Activated CD4-positive, alpha-beta memory T cell treated with anti-CD3 and anti-CD28 coated beads, Interleukin-2, amount 10 ng/mL, durations not matched to agents 7 days and 5 days (primary cell): Measurements from ENCODE around the gene THBS3. TPM values are rescaled to one million over a fixed set of nuclear protein-coding genes. Genes with fewer than 3 reads are reported as not detected.

Source experiments
- CTCF ChIA-PET: fragments of 350-600 bp; sonication (Branson Sonifier 250); formaldehyde crosslinking; loops from one replicate; lab custom pipeline; 2021; ENCODE audit warnings: antibody characterized with exemption, inconsistent platforms; lab: Charles Lee
- POLR2A ChIA-PET: fragments of 350-600 bp; sonication (Branson Sonifier 250); formaldehyde crosslinking; loops from one replicate; lab custom pipeline; 2021; ENCODE audit warnings: antibody characterized with exemption; lab: Charles Lee
- DNase-seq: peaks from one replicate; pipeline ENCODE4 v3.0.0-alpha.2; 2020
- H3K27ac Mint-ChIP-seq: one replicate; pipeline ENCODE4 v1.8.0; 2021; ENCODE audit warnings: mild to moderate bottlenecking, mixed read lengths
- H3K27me3 Mint-ChIP-seq: one replicate; pipeline ENCODE4 v1.8.0; 2021; ENCODE audit warnings: mixed read lengths
- H3K36me3 Mint-ChIP-seq: one replicate; pipeline ENCODE4 v1.8.0; 2021; ENCODE audit warnings: low read depth, mixed read lengths
- H3K4me1 Mint-ChIP-seq: one replicate; pipeline ENCODE4 v1.8.0; 2021; ENCODE audit warnings: mixed read lengths
- H3K4me3 Mint-ChIP-seq: one replicate; pipeline ENCODE4 v1.8.0; 2021; ENCODE audit warnings: mild to moderate bottlenecking, mixed read lengths
- H3K9me3 Mint-ChIP-seq: one replicate; pipeline ENCODE4 v1.8.0; 2021; ENCODE audit warnings: mixed read lengths
- total RNA-seq, 2 experiments: library from RNA; stranded (reverse); gene quantifications; one replicate each; pipeline ENCODE4 v1.2.3, GENCODE V29; 2021

The THBS3 gene
- 10 to 100 TPM; 30.7 to 32.3 TPM for total RNA-seq

DNA sequence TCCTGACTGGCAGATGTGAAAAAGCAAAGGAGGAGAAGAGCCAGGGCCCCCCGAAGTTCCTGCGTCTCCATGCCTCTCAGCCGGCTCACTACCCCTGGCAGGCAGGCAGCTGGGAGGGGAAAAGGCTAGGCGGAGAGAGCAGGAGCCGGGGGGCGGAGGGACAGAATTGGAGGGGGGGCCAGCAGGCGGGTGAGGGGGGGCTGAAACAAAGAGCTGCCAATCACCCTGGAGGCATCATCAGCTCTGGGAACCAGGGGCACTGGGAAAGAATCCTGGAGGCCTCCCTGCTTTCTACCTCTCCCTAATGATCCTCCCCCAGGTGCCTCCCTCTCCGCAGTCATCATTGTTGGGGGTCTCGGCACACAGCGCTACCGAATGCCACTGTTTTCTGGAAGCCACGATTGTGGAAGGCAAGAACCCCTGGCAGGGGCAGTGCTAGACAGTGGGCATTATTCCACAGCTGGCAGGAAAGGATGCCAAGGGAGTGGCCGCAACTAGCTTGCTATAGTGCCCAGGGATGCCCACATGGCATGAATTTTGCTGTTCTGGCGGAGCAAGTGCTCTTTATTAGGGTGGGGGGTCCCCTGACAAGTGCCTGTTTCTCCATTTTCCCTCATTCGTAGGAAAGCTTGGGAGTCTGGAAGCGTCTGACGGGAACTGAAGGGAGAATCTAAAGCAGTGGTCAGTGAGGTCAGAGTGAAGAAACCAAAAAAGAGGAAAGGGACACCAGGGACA, at the start of gene THBS3:
THBS3 (minus strand) TSS at position 92 of the 735 bp plus-strand sequence; CDS start at position 71, 21 bp downstream.
- Mint-ChIP-seq H3K4me3 (peak within 1 kb of the TSS; percentile 85), H3K9me3 (no peaks in the 10 kb centered on the region), H3K36me3 (peaks cover 12% of the 10 kb centered on the region), H3K4me1 (peaks cover 40% of the 10 kb centered on the region), H3K27me3 (no peaks in the 10 kb centered on the region), H3K27ac (peak within 1 kb of the TSS; percentile 80)
- no peak for DNase-seq
- CTCF ChIA-PET = interaction anchor here (0.9 to 5.1 kb wide), 12 partner anchors 11 to 116 kb away, joined by 3 to 58 read pairs (median 10); partner anchors contain the start of genes KRTCAP2, RUSC1 and SCAMP3
- POLR2A ChIA-PET = interaction anchor here (0.6 to 4.8 kb wide), 11 partner anchors 11 to 1074 kb away, joined by 3 to 87 read pairs (median 15); partner anchors contain the start of genes KRTCAP2, SMG5 and TRIM46

DNA sequence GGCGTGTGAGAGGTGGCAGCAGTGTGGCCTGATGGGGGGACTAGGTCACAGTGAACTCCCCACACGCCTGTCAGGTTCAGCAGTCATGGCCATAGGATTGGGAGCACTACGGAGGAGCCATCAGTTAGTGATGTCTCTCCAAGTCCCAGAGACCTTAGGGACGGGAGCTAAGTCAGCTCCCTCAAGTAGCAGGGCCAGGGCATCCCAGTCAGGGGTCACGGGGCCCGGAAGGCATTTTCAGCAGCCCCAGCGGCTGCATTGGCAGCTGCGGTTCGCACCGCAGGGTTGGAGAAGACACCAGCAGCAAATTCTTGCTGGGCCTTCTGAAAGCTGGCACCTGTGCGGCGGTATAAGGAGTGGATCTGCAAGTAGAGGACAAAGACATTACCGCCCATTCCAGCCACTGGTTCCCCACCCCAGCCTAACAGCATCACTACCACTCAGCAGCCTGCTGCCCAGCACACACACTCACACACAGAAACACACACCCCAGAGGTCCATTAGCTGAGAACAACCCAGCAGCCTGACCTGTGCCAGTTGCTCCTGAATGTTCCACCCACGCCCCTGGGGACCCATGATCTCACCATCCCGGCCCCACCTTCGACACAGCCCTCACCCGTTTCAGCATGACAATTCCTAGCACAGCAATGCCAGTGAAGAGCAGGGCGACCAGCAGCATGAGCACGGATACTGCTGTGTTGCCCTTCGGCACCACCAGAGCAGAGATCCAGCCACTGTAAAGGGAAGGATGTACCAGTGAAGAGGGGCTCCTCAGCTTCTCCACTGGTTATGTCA, 48.6 kb upstream of the THBS3 start:
- peak overlapping the region; percentile 72 for H3K4me3 Mint-ChIP-seq
- H3K27ac Mint-ChIP-seq = peak overlapping the region; percentile 17
- peaks cover 35% of the 10 kb centered on the region for H3K36me3 Mint-ChIP-seq
- no peak for DNase-seq
- no peaks in the 10 kb centered on the region for H3K27me3 Mint-ChIP-seq
- POLR2A ChIA-PET = interaction anchor here (1.0 to 2.2 kb wide), 5 partner anchors 12 to 67 kb away, joined by 3 to 11 read pairs (median 3); no protein-coding TSS in a partner anchor
- no peaks in the 10 kb centered on the region for H3K9me3 Mint-ChIP-seq
- H3K4me1 Mint-ChIP-seq = peaks cover 47% of the 10 kb centered on the region
- CTCF ChIA-PET = interaction anchor here (1.5 to 1.6 kb wide), 2 partner anchors 10 to 83 kb away, joined by 3 to 5 read pairs; partner anchors contain the start of gene KRTCAP2

DNA sequence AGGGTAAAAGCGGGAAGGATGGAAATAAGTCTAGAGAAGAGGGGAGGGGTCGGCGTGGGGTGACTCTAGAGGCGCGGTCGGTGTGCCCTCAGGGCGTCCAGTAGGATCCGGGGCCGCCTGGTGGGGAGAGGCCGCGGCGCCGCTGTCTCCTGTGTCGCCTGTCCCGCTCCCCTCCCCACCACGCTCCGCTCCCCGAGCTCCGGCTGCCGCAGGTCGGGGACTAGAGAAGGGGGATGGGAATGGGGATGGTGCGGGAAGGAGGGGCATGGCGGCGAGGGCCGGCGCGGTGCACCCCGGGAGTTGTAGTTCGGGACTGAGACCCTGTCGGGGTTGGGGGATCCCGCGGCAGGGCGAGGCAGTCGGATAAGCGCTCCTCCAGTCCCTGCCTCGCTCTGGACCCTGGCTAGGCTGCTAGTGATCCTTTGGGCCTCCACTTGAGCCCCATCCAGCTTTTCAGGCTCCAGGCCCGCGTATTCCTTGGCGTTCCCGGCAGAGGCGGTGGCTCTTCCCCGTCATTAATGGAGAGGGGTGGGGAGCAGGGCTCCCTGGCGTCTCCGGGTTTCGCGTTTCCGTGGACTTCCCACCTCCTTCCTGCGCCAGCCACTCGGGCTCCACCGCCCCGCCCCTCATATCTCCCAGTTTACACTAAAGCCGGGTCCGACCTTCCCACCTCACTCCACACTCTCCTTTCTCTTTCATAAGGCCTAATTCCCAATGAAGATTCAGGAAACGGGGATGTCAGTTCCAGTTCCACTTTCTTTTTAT, 47.7 kb upstream of the THBS3 start, which contains the start of gene ENTREP3:
ENTREP3 (minus strand) TSS at position 241 of the 765 bp plus-strand sequence. CDS start 606 bp downstream, outside the sequence.
- Mint-ChIP-seq H3K36me3 (peaks cover 28% of the 10 kb centered on the region), H3K9me3 (no peaks in the 10 kb centered on the region), H3K27ac (no peak within 1 kb of the TSS), H3K27me3 (no peaks in the 10 kb centered on the region), H3K4me3 (peak within 1 kb of the TSS; percentile 78), H3K4me1 (peaks cover 46% of the 10 kb centered on the region)
- ChIA-PET POLR2A (interaction anchor here (0.6 to 1.7 kb wide), 5 partner anchors 11 to 68 kb away, joined by 3 to 9 read pairs (median 3); partner anchors contain the start of gene CLK2), CTCF (interaction anchor here (1.5 kb wide), 1 partner anchor 82 kb away, joined by 3 read pairs; the partner anchor contains the start of gene KRTCAP2)
- DNase-seq = peak; percentile 80

DNA sequence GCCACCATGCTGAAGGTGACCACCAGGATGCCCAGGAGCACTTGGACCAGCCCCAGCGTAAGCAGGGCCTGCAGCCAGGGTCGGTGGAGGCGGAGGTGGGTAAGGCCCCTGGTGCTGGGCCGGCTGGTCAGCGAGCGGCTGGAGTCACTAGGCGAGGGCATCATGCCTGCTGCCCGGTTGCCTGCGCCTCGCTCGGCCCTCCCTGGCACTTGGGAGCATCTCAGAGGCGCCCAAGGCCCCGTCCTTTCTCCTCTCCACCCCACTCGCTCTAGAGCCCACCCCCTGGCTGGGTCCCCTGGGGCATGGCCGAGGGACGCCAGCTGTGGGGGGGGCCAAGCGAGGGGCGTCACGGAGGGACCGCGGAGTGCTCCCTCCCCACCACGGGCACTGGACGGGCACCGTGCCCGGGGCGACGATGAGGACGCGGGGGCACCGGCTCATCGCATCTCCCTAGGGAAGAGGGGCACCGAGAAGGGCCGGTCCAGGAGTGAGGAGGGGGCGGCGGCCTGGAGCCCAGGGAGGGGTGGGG, 47.1 kb upstream of the THBS3 start:
- DNase-seq = no peak
- Mint-ChIP-seq H3K4me1 (peaks cover 45% of the 10 kb centered on the region), H3K9me3 (no peaks in the 10 kb centered on the region), H3K27me3 (no peaks in the 10 kb centered on the region), H3K27ac (no peak overlapping the region), H3K4me3 (peak overlapping the region; percentile 78), H3K36me3 (peaks cover 25% of the 10 kb centered on the region)
- CTCF ChIA-PET = no interaction called here
- POLR2A ChIA-PET = interaction anchor here (0.6 to 1.7 kb wide), 4 partner anchors 10 to 69 kb away, joined by 3 to 9 read pairs (median 4); partner anchors contain the start of gene CLK2

DNA sequence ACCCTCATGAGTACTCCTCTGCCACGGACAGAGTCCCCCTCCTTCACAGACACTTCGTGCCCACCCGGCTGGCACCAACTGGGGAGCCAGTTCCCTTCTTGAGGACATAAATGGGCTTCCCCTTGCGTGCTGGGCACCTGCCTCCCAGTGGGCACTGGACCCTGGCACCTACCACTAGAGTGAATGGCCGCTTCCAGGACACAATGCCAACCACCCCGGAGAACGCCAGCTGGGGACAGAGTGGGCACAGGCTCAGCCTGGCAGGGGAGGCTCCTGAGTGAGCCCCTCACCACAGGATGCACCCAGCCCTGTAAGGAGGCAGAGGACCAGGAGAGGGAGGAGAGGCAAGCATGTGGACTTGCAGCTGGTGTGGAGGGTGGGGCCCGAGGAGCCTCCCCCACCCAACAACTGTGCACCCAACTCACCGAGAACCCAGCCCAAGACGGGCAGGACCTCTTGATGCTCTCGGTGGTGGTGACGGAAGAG, 46.6 kb upstream of the THBS3 start:
- Mint-ChIP-seq H3K4me3 (peak overlapping the region; percentile 78), H3K4me1 (peaks cover 45% of the 10 kb centered on the region), H3K36me3 (peaks cover 22% of the 10 kb centered on the region), H3K9me3 (no peaks in the 10 kb centered on the region), H3K27ac (no peak overlapping the region), H3K27me3 (no peaks in the 10 kb centered on the region)
- CTCF ChIA-PET = no interaction called here
- no peak for DNase-seq
- POLR2A ChIA-PET = interaction anchor here (1.4 to 1.7 kb wide), 2 partner anchors 10 to 69 kb away, joined by 3 to 5 read pairs; no protein-coding TSS in a partner anchor

DNA sequence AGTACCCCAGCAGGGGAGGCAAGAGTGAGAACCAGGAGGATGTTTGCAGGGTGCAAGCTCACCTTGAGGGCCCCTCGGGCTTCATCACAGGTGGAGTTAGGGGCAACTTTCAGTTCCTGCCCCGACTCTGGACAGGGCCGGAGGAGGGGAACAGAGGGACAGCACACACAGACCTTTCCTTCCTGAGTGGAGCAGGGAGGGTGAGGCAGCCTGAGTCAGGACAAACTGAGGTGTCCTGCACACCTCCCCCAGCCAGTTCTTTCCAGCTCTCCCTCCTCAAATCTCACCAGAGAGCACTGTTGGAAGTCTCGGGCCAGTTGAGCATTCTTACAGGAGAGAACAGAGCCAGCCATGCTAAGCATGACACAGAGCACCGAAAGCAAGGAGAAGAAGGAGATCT, 46.1 kb upstream of the THBS3 start:
- Mint-ChIP-seq H3K4me3 (peak overlapping the region; percentile 78), H3K36me3 (peaks cover 20% of the 10 kb centered on the region), H3K4me1 (peaks cover 45% of the 10 kb centered on the region), H3K27me3 (no peaks in the 10 kb centered on the region), H3K27ac (no peak overlapping the region), H3K9me3 (no peaks in the 10 kb centered on the region)
- ChIA-PET POLR2A (interaction anchor here (0.8 to 4.8 kb wide), 2 partner anchors 8 to 9 kb away, joined by 3 to 26 read pairs; partner anchors contain the start of gene SCAMP3), CTCF (no interaction called here)
- DNase-seq = no peak

DNA sequence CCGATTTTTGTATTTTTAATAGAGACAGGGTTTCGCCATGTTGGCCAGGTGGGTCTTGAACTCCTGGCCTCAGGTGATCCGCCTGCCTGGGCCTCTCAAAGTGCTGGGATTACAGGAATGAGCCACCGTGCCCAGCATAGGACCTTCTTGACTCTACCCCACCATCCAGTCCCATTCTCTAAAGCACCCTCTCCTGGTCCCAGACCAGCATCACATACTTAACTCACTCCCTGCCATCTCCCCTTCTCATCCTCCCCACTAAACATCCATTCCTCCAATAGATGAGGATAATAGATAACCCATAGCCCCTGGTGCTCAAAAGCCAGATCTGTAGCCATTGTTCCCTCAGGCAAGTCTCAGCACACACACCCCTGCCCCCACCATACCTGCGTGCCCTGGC, 45.5 kb upstream of the THBS3 start:
- H3K27me3 Mint-ChIP-seq = no peaks in the 10 kb centered on the region
- no peak for DNase-seq
- no peak overlapping the region for H3K27ac Mint-ChIP-seq
- H3K4me1 Mint-ChIP-seq = peaks cover 41% of the 10 kb centered on the region
- POLR2A ChIA-PET = interaction anchor here (0.8 to 4.8 kb wide), 2 partner anchors 8 to 9 kb away, joined by 3 to 26 read pairs; partner anchors contain the start of gene SCAMP3
- H3K9me3 Mint-ChIP-seq = no peaks in the 10 kb centered on the region
- H3K4me3 Mint-ChIP-seq = peak overlapping the region; percentile 78
- CTCF ChIA-PET = interaction anchor here (3.7 to 4.1 kb wide), 2 partner anchors 19 to 69 kb away, joined by 29 to 78 read pairs; partner anchors contain the start of genes CLK2 and RUSC1
- H3K36me3 Mint-ChIP-seq = peaks cover 15% of the 10 kb centered on the region

DNA sequence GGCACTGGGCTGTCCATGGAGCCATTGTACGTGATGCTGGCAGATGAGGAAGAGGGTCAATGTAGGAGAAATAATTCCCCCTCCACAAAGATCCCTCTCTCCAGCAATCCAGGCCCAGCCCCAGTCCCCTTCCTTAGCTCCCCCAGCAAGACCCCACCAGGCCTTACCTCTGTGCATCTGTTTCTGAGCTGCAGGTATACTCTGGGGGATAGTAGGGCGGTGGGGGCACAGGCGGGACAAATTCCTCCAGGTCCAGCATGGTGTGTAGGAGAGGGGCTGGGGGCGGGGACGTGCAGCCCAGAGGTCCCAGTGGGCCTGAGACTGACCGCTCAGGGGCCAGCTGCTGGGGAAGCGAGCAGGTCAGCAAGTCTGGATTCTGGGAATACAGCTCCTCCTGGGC, 43.9 kb upstream of the THBS3 start:
- H3K36me3 Mint-ChIP-seq = peaks cover 3% of the 10 kb centered on the region

DNA sequence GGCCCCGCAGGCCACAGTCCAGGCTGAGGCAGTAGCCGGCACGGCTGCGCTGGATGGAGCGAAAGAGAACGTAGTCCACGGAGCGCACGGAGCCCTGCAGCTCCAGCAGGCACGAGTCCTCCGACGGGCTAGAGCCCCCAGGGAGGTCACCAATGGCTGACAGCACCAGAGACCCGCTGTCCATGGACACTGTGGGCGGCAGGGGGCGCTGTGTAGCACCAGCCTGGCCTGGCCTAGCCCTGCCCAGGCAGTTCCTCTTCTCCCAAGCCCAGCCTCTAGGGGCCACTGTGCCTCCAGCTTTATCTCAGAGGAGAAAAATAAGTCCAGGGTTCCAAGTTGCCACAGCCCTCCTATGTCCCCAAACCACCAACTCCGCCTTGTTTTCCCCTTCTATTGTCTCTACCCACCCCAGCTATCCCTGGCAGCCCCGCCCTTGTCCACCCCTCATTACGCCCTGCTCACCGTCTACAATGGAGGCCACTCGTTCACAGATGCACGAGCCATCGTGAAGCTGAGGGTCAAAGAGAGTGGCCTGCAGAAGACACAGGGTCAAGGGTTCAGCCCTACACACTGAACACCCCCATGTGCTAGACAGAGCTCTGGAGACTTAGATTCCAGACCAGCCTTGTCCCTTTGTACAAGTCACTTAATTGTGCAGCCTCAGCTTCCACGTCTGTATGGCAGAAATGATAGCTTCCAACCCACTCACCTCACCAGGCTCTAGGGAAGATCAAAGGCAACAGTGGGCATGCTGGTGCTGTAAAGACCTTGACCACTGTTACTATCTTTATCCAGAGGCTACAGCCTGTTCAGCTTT, 43.1 kb upstream of the THBS3 start:
- no peaks in the 10 kb centered on the region for H3K9me3 Mint-ChIP-seq
- ChIA-PET CTCF (interaction anchor here (0.6 to 5.1 kb wide), 41 partner anchors 9 to 690 kb away, joined by 3 to 91 read pairs (median 5); partner anchors contain the start of genes CLK2, FDPS, KRTCAP2 and MTX1), POLR2A (interaction anchor here (0.8 to 4.8 kb wide), 16 partner anchors 9 to 315 kb away, joined by 3 to 26 read pairs (median 5); partner anchors contain the start of genes CLK2, KRTCAP2, RUSC1 and SCAMP3)
- peak overlapping the region; percentile 49 for H3K27ac Mint-ChIP-seq
- DNase-seq = peak; percentile 97
- H3K4me3 Mint-ChIP-seq = peak overlapping the region; percentile 54
- no peaks in the 10 kb centered on the region for H3K27me3 Mint-ChIP-seq
- no peaks in the 10 kb centered on the region for H3K36me3 Mint-ChIP-seq
- peaks cover 36% of the 10 kb centered on the region for H3K4me1 Mint-ChIP-seq

More for the DNA sequence above, 43.9 kb upstream of the THBS3 start:
- Mint-ChIP-seq H3K4me1 (peaks cover 35% of the 10 kb centered on the region), H3K27ac (no peak overlapping the region), H3K27me3 (no peaks in the 10 kb centered on the region), H3K9me3 (no peaks in the 10 kb centered on the region), H3K4me3 (no peak overlapping the region)
- ChIA-PET CTCF (interaction anchor here (0.6 to 5.1 kb wide), 31 partner anchors 9 to 493 kb away, joined by 3 to 91 read pairs (median 10); partner anchors contain the start of genes CLK2, FDPS, KRTCAP2 and RUSC1), POLR2A (interaction anchor here (0.8 to 4.8 kb wide), 10 partner anchors 10 to 315 kb away, joined by 3 to 26 read pairs (median 8); partner anchors contain the start of genes CLK2, RUSC1 and SCAMP3)
- no peak for DNase-seq

DNA sequence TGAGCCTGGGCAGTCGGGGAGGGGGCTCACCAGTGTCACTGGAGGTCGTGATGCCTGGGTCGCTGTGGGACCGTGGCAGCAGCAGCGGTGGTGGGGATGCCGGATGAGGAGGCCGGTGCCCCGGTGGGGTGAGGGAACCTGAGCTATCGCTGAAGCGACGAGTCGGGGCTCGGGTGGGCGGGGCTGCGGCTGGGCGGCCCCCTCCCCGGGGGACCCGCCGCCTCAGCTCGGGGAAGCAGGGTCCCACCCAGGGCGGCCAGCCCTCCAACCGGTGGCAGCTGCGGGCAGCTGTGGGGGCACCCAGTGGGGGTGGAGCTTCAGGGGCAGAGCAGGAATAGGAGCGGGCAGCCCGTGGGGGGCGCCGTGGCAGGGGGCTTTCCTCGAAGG, 42.5 kb upstream of the THBS3 start:
- Mint-ChIP-seq H3K36me3 (no peaks in the 10 kb centered on the region), H3K4me1 (peaks cover 37% of the 10 kb centered on the region), H3K27me3 (no peaks in the 10 kb centered on the region), H3K27ac (peak overlapping the region; percentile 65), H3K4me3 (peak overlapping the region; percentile 65), H3K9me3 (no peaks in the 10 kb centered on the region)
- ChIA-PET POLR2A (interaction anchor here (1.0 to 4.8 kb wide), 14 partner anchors 9 to 316 kb away, joined by 3 to 26 read pairs (median 8); partner anchors contain the start of genes CLK2, KRTCAP2, RUSC1 and SCAMP3), CTCF (interaction anchor here (0.5 to 5.1 kb wide), 36 partner anchors 9 to 690 kb away, joined by 3 to 91 read pairs (median 6); partner anchors contain the start of genes CLK2, FDPS, KRTCAP2 and MTX1)
- no peak for DNase-seq
